Fibroblast of lung (primary cell): ENCODE data around the gene NRG4. TPM values are rescaled to one million over a fixed set of nuclear protein-coding genes. Genes with fewer than 3 reads are reported as not detected.
A peak's percentile ranks its signal among the peaks of the same experiment; 100 is the strongest.

Experiments
- DNase-seq, 2 donors: peaks; one replicate each; pipeline versions ENCODE4 v3.0.0 to v3.0.0-alpha.2; 2010; ENCODE audit warnings: low read depth in 2 of 2
- H2AFZ ChIP-seq: 2 replicates; pipeline ENCODE4 v1.5.1; 2012; ENCODE audit warnings: low read length, control low read depth, inconsistent platforms
- H3K27ac ChIP-seq: 2 replicates; pipeline ENCODE4 v1.5.1; 2011; ENCODE audit warnings: low read length, control low read depth; ENCODE audit not compliant: insufficient read depth
- H3K27me3 ChIP-seq: 2 replicates; pipeline ENCODE4 v1.5.1; 2011; ENCODE audit warnings: mild to moderate bottlenecking, low read length; ENCODE audit not compliant: control insufficient read depth, insufficient read depth
- H3K36me3 ChIP-seq: 2 replicates; pipeline ENCODE4 v1.5.1; 2011; ENCODE audit warnings: low read length; ENCODE audit not compliant: control insufficient read depth, insufficient read depth
- H3K4me1 ChIP-seq: 2 replicates; pipeline ENCODE4 v1.5.1; 2011; ENCODE audit warnings: low read length; ENCODE audit not compliant: control insufficient read depth, insufficient read depth; ENCODE audit errors: extremely low read depth
- H3K4me2 ChIP-seq: 2 replicates; pipeline ENCODE4 v1.5.1; 2011; ENCODE audit warnings: low read length, control low read depth; ENCODE audit not compliant: insufficient read depth; ENCODE audit errors: extremely low read depth
- H3K4me3 ChIP-seq, 4 experiments: fragments of 200-600 bp in 1 of 4; sonication (generic) in 1 of 4; replicated peaks in 1 of 4; 2 replicates each; pipeline ENCODE4 v1.5.1; 2011 to 2016; ENCODE audit warnings: low read length in 4 of 4, low read depth in 3 of 4, mild to moderate bottlenecking in 3 of 4, control low read depth in 2 of 4, inconsistent platforms in 1 of 4, mixed read lengths in 1 of 4; ENCODE audit not compliant: insufficient read depth in 1 of 4; ENCODE audit errors: control extremely low read depth in 1 of 4
- H3K79me2 ChIP-seq: 2 replicates; pipeline ENCODE4 v1.5.1; 2012; ENCODE audit warnings: mild to moderate bottlenecking, low read length, inconsistent platforms; ENCODE audit not compliant: control insufficient read depth, insufficient read depth
- H3K9ac ChIP-seq: 2 replicates; pipeline ENCODE4 v1.5.1; 2011; ENCODE audit warnings: mild to moderate bottlenecking, low read length, control low read depth; ENCODE audit not compliant: insufficient read depth
- H3K9me3 ChIP-seq: 2 replicates; pipeline ENCODE4 v1.5.1; 2012; ENCODE audit warnings: low read depth, low read length; ENCODE audit not compliant: control insufficient read depth, insufficient read depth
- H4K20me1 ChIP-seq: 2 replicates; pipeline ENCODE4 v1.5.1; 2011; ENCODE audit warnings: low read length; ENCODE audit not compliant: control insufficient read depth, insufficient read depth; ENCODE audit errors: extremely low read depth
- EZH2 ChIP-seq: IDR thresholded peaks from 2 replicates; pipeline ENCODE4 v1.5.1; 2012; ENCODE audit warnings: low read length, control low read depth, mild to moderate bottlenecking; ENCODE audit errors: missing control alignments
- polyA plus RNA-seq, 2 donors: library from polyadenylated mRNA; depleted of rRNA in 1 of 2; stranded (reverse) in 1 of 2; unstranded in 1 of 2; fragments of >200 nt; gene quantifications; 2 replicates each; pipeline ENCODE4 v1.2.1, GENCODE V29; 2011 to 2012; ENCODE audit warnings: missing spikeins in 1 of 2
- total RNA-seq: library from RNA; depleted of rRNA; stranded (reverse); fragments of >200 nt; gene quantifications from 2 replicates; pipeline ENCODE4 v1.2.1, GENCODE V29; 2014
- TF ChIP-seq, protein P1 (sequence below), 2 donors: IDR thresholded peaks in 1 of 2; conservative IDR thresholded peaks in 1 of 2; 1 replicate in 1 of 2; 2 replicates in 1 of 2; pipeline ENCODE4 v1.5.1; 2011 to 2012; ENCODE audit warnings: low read length in 2 of 2, control low read depth in 1 of 2, inconsistent platforms in 1 of 2, low read depth in 1 of 2, mild to moderate bottlenecking in 1 of 2

Gene NRG4
- total and polyA plus RNA-seq, 2 donors (not counting 1 experiment from before 2014, with no cell fraction given) = 0.01 TPM; not detected in 1

- Histone ChIP-seq H3K4me1 (peaks cover 4% of the 10 kb centered on the region), H3K27me3 (no peaks in the 10 kb centered on the region), H2AFZ (no peak overlapping the region), H3K36me3 (no peaks in the 10 kb centered on the region), H4K20me1 (no peaks in the 10 kb centered on the region), H3K4me2 (no peak overlapping the region), H3K9ac (no peak overlapping the region), H3K79me2 (no peaks in the 10 kb centered on the region), H3K27ac (no peak overlapping the region), H3K9me3 (no peaks in the 10 kb centered on the region), H3K4me3 (no peak overlapping the region)
- peak; percentile 11 to 84 for DNase-seq
- TF ChIP-seq, protein P1, sequence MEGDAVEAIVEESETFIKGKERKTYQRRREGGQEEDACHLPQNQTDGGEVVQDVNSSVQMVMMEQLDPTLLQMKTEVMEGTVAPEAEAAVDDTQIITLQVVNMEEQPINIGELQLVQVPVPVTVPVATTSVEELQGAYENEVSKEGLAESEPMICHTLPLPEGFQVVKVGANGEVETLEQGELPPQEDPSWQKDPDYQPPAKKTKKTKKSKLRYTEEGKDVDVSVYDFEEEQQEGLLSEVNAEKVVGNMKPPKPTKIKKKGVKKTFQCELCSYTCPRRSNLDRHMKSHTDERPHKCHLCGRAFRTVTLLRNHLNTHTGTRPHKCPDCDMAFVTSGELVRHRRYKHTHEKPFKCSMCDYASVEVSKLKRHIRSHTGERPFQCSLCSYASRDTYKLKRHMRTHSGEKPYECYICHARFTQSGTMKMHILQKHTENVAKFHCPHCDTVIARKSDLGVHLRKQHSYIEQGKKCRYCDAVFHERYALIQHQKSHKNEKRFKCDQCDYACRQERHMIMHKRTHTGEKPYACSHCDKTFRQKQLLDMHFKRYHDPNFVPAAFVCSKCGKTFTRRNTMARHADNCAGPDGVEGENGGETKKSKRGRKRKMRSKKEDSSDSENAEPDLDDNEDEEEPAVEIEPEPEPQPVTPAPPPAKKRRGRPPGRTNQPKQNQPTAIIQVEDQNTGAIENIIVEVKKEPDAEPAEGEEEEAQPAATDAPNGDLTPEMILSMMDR (conservative IDR thresholded peaks at IDR 0.05 in 1 of 2, IDR thresholded peaks at IDR 0.05 in 1 of 2; ENCODE audit: low read depth in 1 of 2, low read length in 2 of 2) = no peak
- TF ChIP-seq EZH2 = no peak
These were observed 46.2 kb downstream of the NRG4 start for GRCh38 chr15:75966073-75966472.

- Histone ChIP-seq H4K20me1 (no peaks in the 10 kb centered on the region), H3K4me1 (peaks cover 2% of the 10 kb centered on the region), H3K4me3 (no peak overlapping the region), H3K27ac (no peak overlapping the region), H3K79me2 (no peaks in the 10 kb centered on the region), H3K36me3 (no peaks in the 10 kb centered on the region), H3K4me2 (no peak overlapping the region), H3K9ac (no peak overlapping the region), H2AFZ (no peak overlapping the region), H3K9me3 (no peaks in the 10 kb centered on the region), H3K27me3 (no peaks in the 10 kb centered on the region)
- DNase-seq = no peak
- TF ChIP-seq, protein P1 (conservative IDR thresholded peaks at IDR 0.05 in 1 of 2, IDR thresholded peaks at IDR 0.05 in 1 of 2; ENCODE audit: low read depth in 1 of 2, low read length in 2 of 2) = no peak
- TF ChIP-seq EZH2 = no peak
These were observed 50.9 kb downstream of the NRG4 start for GRCh38 chr15:75961331-75961730.

GRCh38 chr15:75955720-75956119, 56.5 kb downstream of the NRG4 start:
- Histone ChIP-seq H3K4me1 (no peaks in the 10 kb centered on the region), H3K36me3 (no peaks in the 10 kb centered on the region), H3K9ac (no peak overlapping the region), H3K79me2 (no peaks in the 10 kb centered on the region), H4K20me1 (no peaks in the 10 kb centered on the region), H3K4me3 (no peak overlapping the region), H3K9me3 (no peaks in the 10 kb centered on the region), H3K4me2 (no peak overlapping the region), H3K27ac (no peak overlapping the region), H2AFZ (no peak overlapping the region), H3K27me3 (no peaks in the 10 kb centered on the region)
- DNase-seq = no peak
- TF ChIP-seq, protein P1 (conservative IDR thresholded peaks at IDR 0.05 in 1 of 2, IDR thresholded peaks at IDR 0.05 in 1 of 2; ENCODE audit: low read depth in 1 of 2, low read length in 2 of 2) = no peak
- no peak for TF ChIP-seq EZH2
